Activated naive CD8-positive, alpha-beta T cell treated with anti-CD3 and anti-CD28 coated beads, Interleukin-2, amount 10 ng/mL, durations not matched to agents 7 days and 5 days (primary cell): ENCODE data around the gene MPV17L. TPM values are rescaled to one million over a fixed set of nuclear protein-coding genes. Genes with fewer than 3 reads are reported as not detected.
"Not testable (repeated sequence)": the region's sequence is repeated elsewhere in the genome, so short reads cannot be mapped to it uniquely, and the experiment has no call there.

Source experiments
- ATAC-seq: fragments of 150-1000 bp; cut with Tn5 transposase; one replicate; pipeline ENCODE4 v1.10.0; 2021; ENCODE audit warnings: low read depth, moderate library complexity
- POLR2A ChIA-PET: fragments of 350-600 bp; sonication (Branson Sonifier 250); formaldehyde crosslinking; loops from one replicate; lab custom pipeline; 2021; ENCODE audit warnings: antibody characterized with exemption; lab: Charles Lee
- DNase-seq: peaks from one replicate; pipeline ENCODE4 v3.0.0; 2021
- H3K27ac Mint-ChIP-seq: one replicate; pipeline ENCODE4 v1.8.0; 2022; ENCODE audit warnings: mild to moderate bottlenecking, mixed read lengths
- H3K27me3 Mint-ChIP-seq: one replicate; pipeline ENCODE4 v1.8.0; 2022; ENCODE audit warnings: mild to moderate bottlenecking, moderate library complexity, mixed read lengths
- H3K36me3 Mint-ChIP-seq: one replicate; pipeline ENCODE4 v1.8.0; 2021; ENCODE audit warnings: mild to moderate bottlenecking, mixed read lengths
- H3K4me1 Mint-ChIP-seq: one replicate; pipeline ENCODE4 v1.8.0; 2021; ENCODE audit warnings: mixed read lengths
- H3K4me3 Mint-ChIP-seq: one replicate; pipeline ENCODE4 v1.8.0; 2022; ENCODE audit warnings: mild to moderate bottlenecking, moderate library complexity, mixed read lengths
- H3K9me3 Mint-ChIP-seq: one replicate; pipeline ENCODE4 v1.8.0; 2021; ENCODE audit warnings: mixed read lengths
- total RNA-seq, 2 experiments: library from RNA; stranded (reverse); gene quantifications; one replicate each; pipeline ENCODE4 v1.2.3, GENCODE V29; 2021

The MPV17L gene
- total RNA-seq, 2 experiments from 2014 or later, result not detected

DNA sequence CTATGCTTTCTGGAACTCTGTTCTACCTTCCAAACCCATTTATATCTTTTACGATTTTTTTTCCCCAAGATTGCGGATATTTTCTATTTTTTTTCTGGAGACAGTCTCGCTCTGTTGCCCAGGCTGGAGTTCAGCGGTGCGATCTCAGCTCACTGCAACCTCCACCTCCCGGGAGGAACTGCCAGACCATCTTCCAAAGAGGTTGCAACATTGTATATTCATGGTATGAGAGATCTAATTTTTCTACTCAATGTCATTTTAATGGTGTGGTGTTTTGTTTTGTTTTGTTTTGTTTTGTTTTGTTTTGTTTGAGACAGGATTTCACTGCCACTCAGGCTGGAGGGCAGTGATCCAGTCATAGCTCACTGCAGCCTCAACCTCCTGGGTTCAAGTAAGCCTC is 30.3 kb downstream of the MPV17L start:
- H3K9me3 Mint-ChIP-seq, result no peaks in the 10 kb centered on the region
- no peak overlapping the region for H3K27ac Mint-ChIP-seq
- no peak overlapping the region for H3K4me3 Mint-ChIP-seq
- DNase-seq, result no peak
- peaks cover 6% of the 10 kb centered on the region for H3K27me3 Mint-ChIP-seq
- no peaks in the 10 kb centered on the region for H3K36me3 Mint-ChIP-seq
- no peak for ATAC-seq
- H3K4me1 Mint-ChIP-seq, result no peaks in the 10 kb centered on the region
- POLR2A ChIA-PET, result no interaction called here

DNA sequence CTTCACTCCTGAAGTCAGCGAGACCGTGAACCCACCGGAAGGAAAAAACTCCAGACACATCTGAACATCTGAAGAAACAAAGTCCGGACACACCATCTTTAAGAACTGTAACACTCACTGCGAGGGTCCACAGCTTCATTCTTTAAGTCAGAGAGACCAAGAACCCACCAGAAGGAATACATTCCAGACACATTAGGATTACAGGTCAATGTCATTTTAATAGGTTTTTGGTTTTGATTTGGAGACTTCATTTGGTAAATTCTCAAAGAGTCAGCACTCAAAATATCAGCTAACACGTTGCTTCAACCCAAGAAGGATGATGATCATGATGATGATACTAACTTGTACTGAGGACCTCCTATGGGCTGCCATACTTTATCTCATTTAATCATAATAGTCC is 31.2 kb downstream of the MPV17L start:
- H3K4me1 Mint-ChIP-seq, result no peaks in the 10 kb centered on the region
- H3K9me3 Mint-ChIP-seq, result no peaks in the 10 kb centered on the region
- DNase-seq, result no peak
- peaks cover 6% of the 10 kb centered on the region for H3K27me3 Mint-ChIP-seq
- POLR2A ChIA-PET, result no interaction called here
- no peak overlapping the region for H3K4me3 Mint-ChIP-seq
- no peak for ATAC-seq
- H3K36me3 Mint-ChIP-seq, result no peaks in the 10 kb centered on the region
- H3K27ac Mint-ChIP-seq, result no peak overlapping the region

DNA sequence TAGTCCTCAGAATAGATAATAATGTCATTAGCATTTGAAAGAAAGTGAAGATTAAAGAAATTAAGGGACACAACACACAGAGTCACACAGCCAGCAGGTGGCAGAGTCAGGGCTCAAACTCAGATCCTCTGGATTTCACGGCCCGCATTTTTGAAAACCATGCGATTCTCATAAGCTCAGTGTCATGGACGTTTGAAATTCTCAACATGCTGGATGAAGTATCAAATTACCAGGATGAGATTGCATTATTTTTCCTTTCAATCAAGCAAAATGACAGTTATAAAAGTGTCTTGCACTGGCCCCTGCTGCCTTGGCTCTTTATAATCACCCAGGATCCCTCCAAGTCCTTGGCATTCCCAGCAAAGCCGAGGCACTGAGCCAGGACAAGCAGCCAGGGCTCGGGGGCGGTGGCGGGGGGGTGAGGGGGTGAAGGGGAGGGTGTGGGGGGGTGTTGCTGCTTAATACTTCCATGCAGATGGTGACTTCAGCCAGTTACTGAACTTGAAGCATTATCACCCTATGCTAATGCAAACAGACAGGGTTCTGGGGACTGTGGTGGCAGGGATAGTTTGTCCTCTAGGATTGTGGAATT is 32.2 kb downstream of the MPV17L start:
- POLR2A ChIA-PET, result interaction anchor here (0.6 kb wide), 1 partner anchor 217 kb away, joined by 6 read pairs; no protein-coding TSS in a partner anchor
- peaks cover 4% of the 10 kb centered on the region for H3K27me3 Mint-ChIP-seq
- H3K36me3 Mint-ChIP-seq, result no peaks in the 10 kb centered on the region
- peak; percentile 38 for DNase-seq
- H3K27ac Mint-ChIP-seq, result no peak overlapping the region
- H3K9me3 Mint-ChIP-seq, result no peaks in the 10 kb centered on the region
- no peak for ATAC-seq
- H3K4me3 Mint-ChIP-seq, result no peak overlapping the region
- H3K4me1 Mint-ChIP-seq, result no peaks in the 10 kb centered on the region

DNA sequence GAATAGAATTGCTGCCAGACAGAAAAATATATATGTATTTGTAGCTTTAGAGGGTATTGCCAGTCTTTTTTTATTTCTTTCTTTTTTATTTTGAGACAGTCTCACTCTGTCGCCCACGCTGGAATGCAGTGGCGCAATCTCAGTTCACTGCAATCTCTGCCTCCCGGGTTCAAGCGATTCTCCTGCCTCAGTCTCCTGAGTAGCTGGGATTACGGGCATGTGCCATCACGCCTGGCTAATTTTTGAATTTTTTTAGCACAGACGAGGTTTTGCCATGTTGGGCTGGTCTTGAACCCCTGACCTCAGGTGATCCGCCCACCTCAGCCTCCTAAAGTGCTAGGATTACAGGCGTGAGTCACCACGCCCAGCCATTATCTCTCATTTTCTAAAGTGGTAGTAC is 35.3 kb downstream of the MPV17L start:
- H3K9me3 Mint-ChIP-seq, DNase-seq: not testable (repeated sequence)

DNA sequence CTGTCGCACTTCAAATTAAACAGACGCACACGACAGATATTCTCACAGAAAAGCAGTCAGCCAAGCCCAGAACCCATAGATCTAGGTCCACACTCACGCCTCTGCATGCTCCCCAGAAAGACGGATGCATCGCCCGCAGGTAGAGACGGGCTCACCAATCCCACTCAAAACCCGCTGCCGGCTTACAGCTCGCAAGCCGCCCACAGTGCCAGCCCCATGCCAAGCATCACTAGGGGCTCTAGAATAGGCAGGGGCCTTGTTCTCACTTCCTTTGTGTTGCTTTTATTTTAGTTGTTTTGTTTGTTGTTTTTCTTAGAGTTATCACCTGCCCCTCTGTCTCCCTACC is 38.5 kb downstream of the MPV17L start:
- DNase-seq (no peak), ATAC-seq (peak; percentile 17)
- peaks cover 31% of the 10 kb centered on the region for H3K27me3 Mint-ChIP-seq
- no peak overlapping the region for H3K27ac Mint-ChIP-seq
- POLR2A ChIA-PET, result no interaction called here
- H3K4me1 Mint-ChIP-seq, result peaks cover 10% of the 10 kb centered on the region
- no peaks in the 10 kb centered on the region for H3K9me3 Mint-ChIP-seq
- peak overlapping the region; percentile 83 for H3K4me3 Mint-ChIP-seq
- no peaks in the 10 kb centered on the region for H3K36me3 Mint-ChIP-seq

More for the DNA sequence above, 35.3 kb downstream of the MPV17L start:
- ATAC-seq, H3K4me1 Mint-ChIP-seq, H3K36me3 Mint-ChIP-seq, H3K4me3 Mint-ChIP-seq, POLR2A ChIA-PET, H3K27ac Mint-ChIP-seq: not testable (repeated sequence)
- peaks cover 25% of the 10 kb centered on the region for H3K27me3 Mint-ChIP-seq

DNA sequence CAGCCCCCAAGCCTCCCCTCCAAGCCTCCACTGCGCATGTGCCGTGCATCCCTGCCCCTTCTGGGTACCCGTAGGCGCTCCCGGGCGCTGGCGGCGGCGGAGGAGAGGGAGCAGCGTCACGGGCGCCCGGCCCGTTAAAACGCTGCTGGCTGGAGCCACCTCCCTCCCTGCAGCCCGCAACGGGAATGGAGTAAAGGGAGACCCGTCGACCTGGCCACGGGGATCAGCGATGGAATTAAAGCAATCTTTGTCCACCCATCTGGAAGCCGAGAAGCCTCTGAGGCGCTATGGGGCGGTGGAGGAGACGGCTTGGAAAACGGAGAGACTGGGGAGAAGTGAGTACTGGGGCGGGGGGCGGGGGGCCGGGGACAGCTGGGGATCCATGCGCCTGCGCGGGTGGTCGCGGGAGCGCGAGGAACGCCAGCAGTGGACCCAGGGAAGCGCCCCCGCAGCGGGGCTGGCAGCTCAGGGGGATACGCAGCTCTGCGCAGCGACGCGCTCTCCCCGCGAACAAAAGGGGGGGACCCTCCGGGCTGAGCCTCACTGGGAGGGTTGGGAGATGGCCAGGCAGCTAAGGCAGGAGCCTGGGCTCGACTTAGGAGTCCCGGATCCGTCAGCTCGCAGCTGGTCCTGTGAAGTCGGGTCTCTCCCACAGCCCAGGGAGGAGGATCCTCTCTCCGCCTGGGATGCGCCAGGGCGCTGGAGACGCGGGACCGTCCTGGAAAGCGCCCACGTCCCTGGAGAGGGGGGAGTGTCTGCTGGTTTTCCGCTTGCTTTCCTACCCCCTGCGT is 39.1 kb downstream of the MPV17L start, which contains the start of gene BMERB1:
Gene BMERB1 (plus strand): TSS at position 164 of the 791 bp plus-strand sequence. CDS start 66 bp downstream, at position 230.
- H3K27ac Mint-ChIP-seq, result no peak within 1 kb of the TSS
- DNase-seq, result peak; percentile 67

DNA sequence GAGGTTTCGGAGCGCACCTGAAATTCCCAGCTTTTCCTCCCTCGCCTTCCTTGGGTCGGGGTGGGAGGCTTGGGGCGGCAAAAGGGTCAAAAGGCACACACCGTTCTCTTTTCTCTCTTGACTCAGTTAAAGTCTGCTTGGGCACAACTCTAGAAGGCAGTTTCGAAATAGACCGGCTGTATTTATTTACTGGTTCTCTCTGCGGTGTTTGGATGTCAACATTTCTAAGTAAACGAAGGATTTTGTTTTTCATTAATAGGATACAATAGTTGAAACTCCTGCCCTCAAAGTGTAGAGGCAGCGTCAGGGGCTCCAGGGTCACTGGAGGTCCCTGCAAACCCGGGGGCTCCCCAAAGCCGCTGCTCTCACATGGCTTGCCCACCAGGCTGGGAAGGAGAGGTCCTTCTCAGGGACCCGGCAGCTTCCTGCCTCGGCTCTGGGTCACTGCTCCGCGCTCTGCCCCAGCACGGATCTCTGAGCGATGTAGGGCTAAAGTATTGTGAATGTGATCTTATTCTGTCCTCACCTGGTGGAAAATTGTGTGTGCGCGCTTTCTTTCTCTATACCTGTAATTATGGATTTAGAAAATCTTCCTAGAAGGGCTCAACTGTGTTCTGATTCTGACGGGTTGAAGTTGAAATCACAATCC is 39.8 kb downstream of the MPV17L start:
- Mint-ChIP-seq H3K4me3 (peak overlapping the region; percentile 83), H3K4me1 (peaks cover 10% of the 10 kb centered on the region), H3K36me3 (no peaks in the 10 kb centered on the region), H3K27me3 (peaks cover 31% of the 10 kb centered on the region), H3K9me3 (no peaks in the 10 kb centered on the region), H3K27ac (no peak overlapping the region)
- ATAC-seq (no peak), DNase-seq (no peak)
- POLR2A ChIA-PET, result no interaction called here

More for the DNA sequence above, 39.1 kb downstream of the MPV17L start, which contains the start of gene BMERB1:
- POLR2A ChIA-PET, result no interaction called here
- Mint-ChIP-seq H3K27me3 (peaks cover 31% of the 10 kb centered on the region), H3K4me3 (peak within 1 kb of the TSS; percentile 83), H3K36me3 (no peaks in the 10 kb centered on the region), H3K4me1 (peaks cover 10% of the 10 kb centered on the region), H3K9me3 (no peaks in the 10 kb centered on the region)
- ATAC-seq, result peak; percentile 70

DNA sequence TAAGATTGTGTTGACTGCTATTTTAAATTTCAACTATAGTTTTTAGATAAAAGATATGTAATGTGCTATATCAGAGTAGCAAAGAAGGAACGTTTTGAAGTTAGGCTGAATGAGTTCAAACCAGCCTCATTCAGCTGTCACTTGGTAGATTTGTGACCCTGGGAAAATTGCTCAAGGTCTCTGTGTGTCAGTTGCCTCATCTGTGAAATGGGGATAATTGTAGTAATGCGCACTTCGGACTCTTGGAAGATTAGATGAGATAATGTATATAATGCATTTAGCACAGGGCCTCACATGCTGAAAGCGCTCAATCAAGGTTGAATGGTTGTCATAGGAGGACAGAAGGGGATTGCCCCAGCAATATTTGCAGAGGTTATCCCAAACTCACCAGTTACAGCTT is 43.5 kb downstream of the MPV17L start:
- Mint-ChIP-seq H3K9me3 (no peaks in the 10 kb centered on the region), H3K4me3 (no peak overlapping the region), H3K4me1 (peaks cover 7% of the 10 kb centered on the region), H3K27me3 (peaks cover 24% of the 10 kb centered on the region), H3K27ac (no peak overlapping the region), H3K36me3 (peaks cover 2% of the 10 kb centered on the region)
- no peak for ATAC-seq
- DNase-seq, result no peak
- POLR2A ChIA-PET, result no interaction called here

DNA sequence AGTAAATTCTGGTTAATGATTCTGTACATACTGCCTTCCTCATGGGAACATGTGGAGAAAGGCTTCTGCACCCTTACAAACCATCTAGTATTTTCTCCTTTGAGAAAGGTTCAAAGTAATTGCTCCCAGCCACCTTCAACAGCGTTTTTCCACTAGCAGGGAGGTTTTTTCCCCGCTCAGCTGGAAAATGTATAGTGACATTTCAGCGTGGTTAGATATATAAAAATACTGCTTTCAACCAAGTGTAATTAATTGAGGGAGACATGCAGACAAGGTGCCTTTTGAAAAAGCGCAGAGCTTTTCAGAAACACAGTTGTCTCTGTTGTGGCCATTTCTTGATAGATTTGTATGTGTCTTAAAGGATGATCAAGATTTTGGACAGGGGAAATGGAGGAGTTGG is 44.0 kb downstream of the MPV17L start:
- H3K27ac Mint-ChIP-seq, result no peak overlapping the region
- no peak for ATAC-seq

DNA sequence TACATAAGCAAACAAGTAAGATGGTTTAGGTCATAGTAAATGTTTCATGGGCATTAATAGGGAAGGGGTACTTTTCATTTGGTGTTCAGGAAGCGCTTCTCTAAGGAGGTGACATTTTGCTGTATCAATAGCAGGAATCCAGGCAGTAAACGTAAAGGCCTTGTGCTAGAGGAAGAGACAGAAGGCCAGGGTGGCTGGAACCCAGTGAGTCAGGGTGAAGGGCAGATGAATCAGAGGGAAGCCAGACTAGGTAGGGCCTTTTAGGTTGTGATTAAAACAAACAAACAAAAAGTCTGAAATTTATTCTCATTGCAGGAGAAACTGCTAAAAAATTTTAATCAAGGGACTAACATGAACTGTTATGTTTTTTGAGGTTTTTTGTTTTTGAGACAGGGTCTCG is 45.3 kb downstream of the MPV17L start:
- Mint-ChIP-seq H3K27me3 (peaks cover 10% of the 10 kb centered on the region), H3K36me3 (peaks cover 2% of the 10 kb centered on the region), H3K9me3 (peaks cover 6% of the 10 kb centered on the region), H3K4me3 (no peak overlapping the region), H3K4me1 (no peaks in the 10 kb centered on the region), H3K27ac (no peak overlapping the region)
- DNase-seq, result no peak
- ATAC-seq, result no peak
- POLR2A ChIA-PET, result no interaction called here

More for the DNA sequence above, 44.0 kb downstream of the MPV17L start:
- no peaks in the 10 kb centered on the region for H3K9me3 Mint-ChIP-seq
- POLR2A ChIA-PET, result no interaction called here
- H3K36me3 Mint-ChIP-seq, result peaks cover 2% of the 10 kb centered on the region
- no peak for DNase-seq
- no peak overlapping the region for H3K4me3 Mint-ChIP-seq
- peaks cover 6% of the 10 kb centered on the region for H3K4me1 Mint-ChIP-seq
- peaks cover 22% of the 10 kb centered on the region for H3K27me3 Mint-ChIP-seq

DNA sequence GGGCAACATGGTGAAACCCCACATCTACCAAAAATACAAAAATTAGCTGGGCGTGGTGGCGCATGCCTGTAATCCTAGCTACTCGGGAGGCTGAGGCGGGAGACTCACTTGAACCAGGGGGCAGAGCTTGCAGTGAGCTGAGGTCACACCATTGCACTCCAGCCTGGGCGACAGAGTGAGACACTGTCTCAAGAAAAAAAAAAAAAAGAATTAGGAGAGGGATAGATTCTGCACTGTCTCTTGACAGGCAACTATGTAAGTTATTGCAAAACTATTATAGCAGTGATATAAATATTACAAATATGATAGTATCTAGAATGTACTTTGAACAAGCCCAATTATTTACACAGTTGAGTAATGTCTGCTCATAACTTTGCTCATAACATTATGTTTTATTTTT is 46.6 kb downstream of the MPV17L start:
- H3K4me3 Mint-ChIP-seq, H3K27me3 Mint-ChIP-seq, H3K27ac Mint-ChIP-seq, H3K36me3 Mint-ChIP-seq, POLR2A ChIA-PET, H3K4me1 Mint-ChIP-seq, ATAC-seq, DNase-seq, H3K9me3 Mint-ChIP-seq: not testable (repeated sequence)

DNA sequence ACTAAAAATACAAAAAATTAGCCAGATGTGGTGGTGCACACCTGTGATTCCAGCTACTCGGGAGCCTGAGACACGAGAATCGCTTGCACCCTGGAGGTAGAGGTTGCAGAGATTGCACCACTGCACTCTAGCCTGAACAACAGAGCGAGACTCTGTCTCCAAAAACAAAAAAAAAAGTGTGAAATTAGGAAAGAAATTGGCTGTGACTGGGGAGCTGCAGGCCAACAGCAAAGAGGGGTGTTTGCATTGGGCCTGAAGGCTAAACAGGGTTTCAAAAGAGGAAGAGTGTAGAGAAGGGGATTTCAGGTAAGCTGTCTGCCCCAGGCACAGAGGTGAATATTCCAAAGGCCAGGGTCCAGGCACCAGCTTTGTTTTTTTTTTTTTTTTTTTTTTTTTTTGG is 48.2 kb downstream of the MPV17L start:
- no peak for DNase-seq
- Mint-ChIP-seq H3K9me3 (peaks cover 7% of the 10 kb centered on the region), H3K36me3 (peaks cover 2% of the 10 kb centered on the region), H3K4me1 (peaks cover 2% of the 10 kb centered on the region), H3K27ac (no peak overlapping the region), H3K27me3 (peaks cover 4% of the 10 kb centered on the region), H3K4me3 (no peak overlapping the region)
- POLR2A ChIA-PET, result no interaction called here
- ATAC-seq, result no peak

DNA sequence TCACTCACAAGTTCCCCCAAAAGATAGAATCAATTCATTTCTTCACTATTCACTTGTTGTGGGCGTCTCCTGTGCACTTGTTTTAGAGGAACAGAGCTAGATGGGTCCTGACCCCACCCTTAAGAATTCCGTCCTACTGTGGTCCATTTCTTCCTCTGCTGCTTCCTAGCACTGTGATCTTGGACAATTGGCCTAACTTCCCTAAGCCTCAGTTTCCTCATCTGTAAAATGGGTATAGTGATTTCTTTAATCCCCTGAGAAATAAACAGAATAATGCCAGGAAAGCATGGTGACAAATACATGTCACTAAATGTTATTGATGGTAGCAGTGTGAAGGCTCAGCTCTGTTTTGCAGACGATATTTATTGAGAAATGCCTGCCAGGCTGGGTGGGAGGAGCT is 48.7 kb downstream of the MPV17L start:
- Mint-ChIP-seq H3K9me3 (peaks cover 7% of the 10 kb centered on the region), H3K36me3 (peaks cover 2% of the 10 kb centered on the region), H3K27me3 (peaks cover 4% of the 10 kb centered on the region), H3K4me1 (peaks cover 2% of the 10 kb centered on the region), H3K27ac (no peak overlapping the region), H3K4me3 (no peak overlapping the region)
- DNase-seq, result no peak
- POLR2A ChIA-PET, result interaction anchor here (0.5 kb wide), 1 partner anchor 18 kb away, joined by 10 read pairs; no protein-coding TSS in a partner anchor
- ATAC-seq, result no peak
